Gastrocnemius medialis (tissue), 4 donors: ENCODE results near the gene AKAP13.

Source experiments
- POLR2A ChIP-seq, 2 donors: fragments of 450-650 bp; IDR thresholded peaks; one replicate each; pipeline ENCODE4 v1.6.1; 2017; ENCODE audit warnings: antibody characterized with exemption in 2 of 2, mild to moderate bottlenecking in 2 of 2, moderate library complexity in 2 of 2
- TF ChIP-seq, protein P1 (sequence below), 5 experiments: fragments of 450-650 bp in 3 of 5; fragments of 200-600 bp in 2 of 5; sonication (generic) in 2 of 5; IDR thresholded peaks in 4 of 5; conservative IDR thresholded peaks in 1 of 5; 1 replicate in 4 of 5; 2 replicates in 1 of 5; pipeline ENCODE4 v1.5.1; 2016 to 2019; ENCODE audit warnings: antibody characterized with exemption in 5 of 5, mild to moderate bottlenecking in 3 of 5, moderate library complexity in 3 of 5

DNA sequence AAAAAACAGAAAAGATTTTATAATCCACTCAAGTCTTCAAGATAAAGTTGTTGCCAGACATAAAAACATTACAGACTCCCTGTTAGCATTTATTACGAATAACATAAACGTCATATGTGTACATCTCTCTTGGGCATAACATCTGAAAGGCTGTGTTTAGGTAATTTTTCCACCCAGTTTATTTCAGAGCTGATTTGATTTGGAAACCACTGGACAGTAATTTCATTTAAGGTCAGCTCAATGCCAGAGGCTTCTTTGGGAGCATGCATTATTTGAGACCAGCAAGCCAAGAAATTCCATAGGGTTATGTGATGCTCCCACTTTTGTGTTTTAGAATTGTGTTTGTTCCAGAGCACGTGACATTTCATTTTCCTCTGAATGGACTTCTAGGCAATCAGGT, 196.0 kb downstream of the AKAP13 start:
- TF ChIP-seq POLR2A (IDR thresholded peaks at IDR 0.05): no peak
- TF ChIP-seq, protein P1, sequence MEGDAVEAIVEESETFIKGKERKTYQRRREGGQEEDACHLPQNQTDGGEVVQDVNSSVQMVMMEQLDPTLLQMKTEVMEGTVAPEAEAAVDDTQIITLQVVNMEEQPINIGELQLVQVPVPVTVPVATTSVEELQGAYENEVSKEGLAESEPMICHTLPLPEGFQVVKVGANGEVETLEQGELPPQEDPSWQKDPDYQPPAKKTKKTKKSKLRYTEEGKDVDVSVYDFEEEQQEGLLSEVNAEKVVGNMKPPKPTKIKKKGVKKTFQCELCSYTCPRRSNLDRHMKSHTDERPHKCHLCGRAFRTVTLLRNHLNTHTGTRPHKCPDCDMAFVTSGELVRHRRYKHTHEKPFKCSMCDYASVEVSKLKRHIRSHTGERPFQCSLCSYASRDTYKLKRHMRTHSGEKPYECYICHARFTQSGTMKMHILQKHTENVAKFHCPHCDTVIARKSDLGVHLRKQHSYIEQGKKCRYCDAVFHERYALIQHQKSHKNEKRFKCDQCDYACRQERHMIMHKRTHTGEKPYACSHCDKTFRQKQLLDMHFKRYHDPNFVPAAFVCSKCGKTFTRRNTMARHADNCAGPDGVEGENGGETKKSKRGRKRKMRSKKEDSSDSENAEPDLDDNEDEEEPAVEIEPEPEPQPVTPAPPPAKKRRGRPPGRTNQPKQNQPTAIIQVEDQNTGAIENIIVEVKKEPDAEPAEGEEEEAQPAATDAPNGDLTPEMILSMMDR (IDR thresholded peaks at IDR 0.05 in 4 of 5, conservative IDR thresholded peaks at IDR 0.05 in 1 of 5): no peak
